B cell (primary cell): Measurements from ENCODE around the gene PRR23E. TPM values are rescaled to one million over a fixed set of nuclear protein-coding genes. Genes with fewer than 3 reads are reported as not detected.

Experiments
- ATAC-seq: fragments of 200-7000 bp; cut with Tn5 transposase; one replicate; pipeline ENCODE4 v1.10.0; 2021; ENCODE audit warnings: low read depth, mild to moderate bottlenecking, moderate number of reproducible peaks, moderate library complexity
- CTCF ChIA-PET: fragments of 350-600 bp; sonication (Branson Sonifier 250); formaldehyde crosslinking; loops from one replicate; lab custom pipeline; 2021; ENCODE audit warnings: antibody characterized with exemption, inconsistent platforms; lab: Charles Lee
- POLR2A ChIA-PET: fragments of 350-600 bp; sonication (Branson Sonifier 250); formaldehyde crosslinking; loops from one replicate; lab custom pipeline; 2021; ENCODE audit warnings: antibody characterized with exemption; lab: Charles Lee
- DNase-seq: peaks from one replicate; pipeline ENCODE4 v3.0.0; 2013
- H2AFZ ChIP-seq: 2 replicates; pipeline ENCODE4 v1.6.1; 2012; ENCODE audit warnings: mild to moderate bottlenecking, low read depth, low read length; ENCODE audit not compliant: insufficient read depth, poor library complexity, severe bottlenecking
- H3K27ac ChIP-seq, 2 donors: 1 replicate in 1 of 2; 2 replicates in 1 of 2; pipeline ENCODE4 v1.5.1; 2012 to 2013; ENCODE audit warnings: low read length in 2 of 2, mild to moderate bottlenecking in 2 of 2, moderate library complexity in 1 of 2
- H3K27me3 ChIP-seq, 4 experiments: fragments of 200-600 bp in 1 of 4; sonication (generic) in 1 of 4; replicated peaks in 1 of 4; 1 replicate in 2 of 4; 2 replicates in 2 of 4; pipeline versions ENCODE4 v1.6.1 to v1.7.0; 2013 to 2016; ENCODE audit warnings: low read length in 3 of 4, mild to moderate bottlenecking in 2 of 4, mixed read lengths in 1 of 4, moderate library complexity in 1 of 4; ENCODE audit not compliant: insufficient read depth in 4 of 4, control insufficient read depth in 3 of 4; ENCODE audit errors: control extremely low read depth in 1 of 4
- H3K36me3 ChIP-seq, 2 experiments: replicated peaks in 1 of 2; 1 replicate in 1 of 2; 2 replicates in 1 of 2; pipeline versions ENCODE4 v1.6.1 to v1.7.1; 2013; ENCODE audit warnings: low read length in 1 of 2; ENCODE audit not compliant: insufficient read depth in 2 of 2, control insufficient read depth in 1 of 2; ENCODE audit errors: control extremely low read depth in 1 of 2, extremely low read depth in 1 of 2
- H3K4me1 ChIP-seq, 2 donors: fragments of 200-600 bp in 1 of 2; sonication (generic) in 1 of 2; 1 replicate in 1 of 2; 2 replicates in 1 of 2; pipeline versions ENCODE4 v1.5.1 to v1.6.1; 2013 to 2017; ENCODE audit warnings: low read length in 2 of 2; ENCODE audit not compliant: control insufficient read depth in 2 of 2, insufficient read depth in 2 of 2
- H3K4me2 ChIP-seq: replicated peaks from 2 replicates; pipeline ENCODE3; 2012; ENCODE audit warnings: mild to moderate bottlenecking, low read depth, low read length; ENCODE audit not compliant: poor library complexity, severe bottlenecking
- H3K4me3 ChIP-seq, 5 experiments: fragments of 200-600 bp in 1 of 5; sonication (generic) in 1 of 5; 1 replicate in 3 of 5; 2 replicates in 2 of 5; pipeline versions ENCODE4 v1.5.1 to v1.7.0; 2011 to 2016; ENCODE audit warnings: low read length in 4 of 5, mild to moderate bottlenecking in 4 of 5, low read depth in 2 of 5, control low read depth in 1 of 5, moderate library complexity in 1 of 5; ENCODE audit not compliant: insufficient read depth in 1 of 5; ENCODE audit errors: control extremely low read depth in 1 of 5, extremely low read depth in 1 of 5
- H3K79me2 ChIP-seq: fragments of 200-600 bp; sonication (generic); one replicate; pipeline ENCODE4 v1.6.0; 2016; ENCODE audit warnings: low read length; ENCODE audit not compliant: control insufficient read depth, insufficient read depth
- H3K9ac ChIP-seq: fragments of 200-600 bp; sonication (generic); 2 replicates; pipeline ENCODE4 v1.6.1; 2017; ENCODE audit warnings: mild to moderate bottlenecking, low read length, moderate library complexity
- H3K9me3 ChIP-seq, 3 donors: one replicate each; pipeline versions ENCODE4 v1.6.1 to v1.7.1; 2013; ENCODE audit warnings: low read length in 2 of 3; ENCODE audit not compliant: control insufficient read depth in 2 of 3, insufficient read depth in 1 of 3; ENCODE audit errors: control extremely low read depth in 1 of 3
- H4K20me1 ChIP-seq: 2 replicates; pipeline ENCODE4 v1.6.0; 2012; ENCODE audit warnings: mild to moderate bottlenecking, low read length; ENCODE audit not compliant: insufficient read depth, control insufficient read depth, poor library complexity, severe bottlenecking
- H3K27ac Mint-ChIP-seq: one replicate; pipeline ENCODE4 v1.8.0; 2021; ENCODE audit warnings: mixed read lengths
- H3K27me3 Mint-ChIP-seq: one replicate; pipeline ENCODE4 v1.8.0; 2021; ENCODE audit warnings: mixed read lengths
- H3K4me1 Mint-ChIP-seq: one replicate; pipeline ENCODE4 v1.8.0; 2021; ENCODE audit warnings: mixed read lengths
- H3K4me3 Mint-ChIP-seq: one replicate; pipeline ENCODE4 v1.8.0; 2021; ENCODE audit warnings: mixed read lengths
- H3K9me3 Mint-ChIP-seq: one replicate; pipeline ENCODE4 v1.8.0; 2022; ENCODE audit warnings: mixed read lengths; ENCODE audit not compliant: insufficient read depth
- EZH2 ChIP-seq: IDR thresholded peaks from 2 replicates; pipeline ENCODE4 v1.6.1; 2012; ENCODE audit warnings: borderline replicate concordance, low read depth, mild to moderate bottlenecking, moderate library complexity, low read length; ENCODE audit not compliant: insufficient read depth, poor library complexity, severe bottlenecking
- WGBS: methylation state at CpG from one replicate; pipeline ENCODE4 v1.1.5; 2013; ENCODE audit warnings: missing lambda C conversion rate; ENCODE audit not compliant: insufficient coverage; 5-methylcytosine and 5-hydroxymethylcytosine counted together
- intact Hi-C: fragments of 100-400 bp; cut with micrococcal nuclease; formaldehyde crosslinking; loops from one replicate; pipeline ENCODE4 v1.10.0; 2022
- polyA plus RNA-seq: library from polyadenylated mRNA; depleted of rRNA; stranded (reverse); fragments of >200 nt; gene quantifications from 2 replicates; pipeline ENCODE4 v1.2.3, GENCODE V29; 2012
- total RNA-seq, 2 donors: library from RNA; stranded (reverse); fragments of 120-200 nt in 1 of 2; gene quantifications; 1 replicate in 1 of 2; 2 replicates in 1 of 2; pipeline versions ENCODE4 v1.2.3 to v1.2.4, GENCODE V29; 2013 to 2022
- TF ChIP-seq, protein P1 (sequence below): fragments of 200-600 bp; IDR thresholded peaks from one replicate; pipeline ENCODE4 v1.8.0; 2022; ENCODE audit warnings: antibody characterized with exemption, mild to moderate bottlenecking

The PRR23E gene
- total and polyA plus RNA-seq, 2 donors (not counting 1 experiment from before 2014, with no cell fraction given): not detected

DNA sequence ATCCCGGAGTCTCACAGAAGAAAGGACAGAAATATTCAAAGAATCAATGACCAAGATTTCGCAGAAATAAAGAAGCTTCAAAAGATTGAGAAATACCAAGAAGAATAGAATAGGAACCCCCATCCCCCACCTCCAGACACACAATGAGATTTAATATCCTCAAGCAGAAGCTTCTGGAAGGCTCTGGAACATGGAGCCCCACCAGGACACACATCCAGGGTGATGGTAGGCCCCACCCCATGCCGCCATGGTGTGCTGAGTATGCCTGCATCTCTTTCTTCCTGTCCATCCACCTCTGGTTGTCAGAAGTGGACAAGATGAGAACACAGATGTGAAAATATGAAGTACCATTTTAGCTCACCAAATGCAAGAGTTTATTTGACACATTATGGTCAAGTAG is 19.3 kb downstream of the PRR23E start:
- Histone ChIP-seq H2AFZ (no peak overlapping the region), H3K9me3 (peaks cover 0 to 2% (median 0%) of the 10 kb centered on the region in 3 donors), H3K36me3 (no peaks in the 10 kb centered on the region), H3K27me3 (no peaks in the 10 kb centered on the region), H4K20me1 (no peaks in the 10 kb centered on the region), H3K79me2 (no peaks in the 10 kb centered on the region), H3K9ac (no peak overlapping the region), H3K4me3 (no peak overlapping the region), H3K4me1 (no peaks in the 10 kb centered on the region), H3K4me2 (no peak overlapping the region), H3K27ac (no peak overlapping the region)
- WGBS: 93% methylated on average over 2 of the region's 3 CpGs
- no peaks in the 10 kb centered on the region for H3K4me1 Mint-ChIP-seq
- peaks cover 26% of the 10 kb centered on the region for H3K27me3 Mint-ChIP-seq
- ChIA-PET POLR2A (no interaction called here), CTCF (no interaction called here)
- no peak overlapping the region for H3K27ac Mint-ChIP-seq
- no peaks in the 10 kb centered on the region for H3K9me3 Mint-ChIP-seq
- no peak overlapping the region for H3K4me3 Mint-ChIP-seq
- no peak for ATAC-seq
- intact Hi-C loops: no loop called here
- no peak for TF ChIP-seq EZH2
- TF ChIP-seq, protein P1, sequence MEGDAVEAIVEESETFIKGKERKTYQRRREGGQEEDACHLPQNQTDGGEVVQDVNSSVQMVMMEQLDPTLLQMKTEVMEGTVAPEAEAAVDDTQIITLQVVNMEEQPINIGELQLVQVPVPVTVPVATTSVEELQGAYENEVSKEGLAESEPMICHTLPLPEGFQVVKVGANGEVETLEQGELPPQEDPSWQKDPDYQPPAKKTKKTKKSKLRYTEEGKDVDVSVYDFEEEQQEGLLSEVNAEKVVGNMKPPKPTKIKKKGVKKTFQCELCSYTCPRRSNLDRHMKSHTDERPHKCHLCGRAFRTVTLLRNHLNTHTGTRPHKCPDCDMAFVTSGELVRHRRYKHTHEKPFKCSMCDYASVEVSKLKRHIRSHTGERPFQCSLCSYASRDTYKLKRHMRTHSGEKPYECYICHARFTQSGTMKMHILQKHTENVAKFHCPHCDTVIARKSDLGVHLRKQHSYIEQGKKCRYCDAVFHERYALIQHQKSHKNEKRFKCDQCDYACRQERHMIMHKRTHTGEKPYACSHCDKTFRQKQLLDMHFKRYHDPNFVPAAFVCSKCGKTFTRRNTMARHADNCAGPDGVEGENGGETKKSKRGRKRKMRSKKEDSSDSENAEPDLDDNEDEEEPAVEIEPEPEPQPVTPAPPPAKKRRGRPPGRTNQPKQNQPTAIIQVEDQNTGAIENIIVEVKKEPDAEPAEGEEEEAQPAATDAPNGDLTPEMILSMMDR: no peak
- no peak for DNase-seq

DNA sequence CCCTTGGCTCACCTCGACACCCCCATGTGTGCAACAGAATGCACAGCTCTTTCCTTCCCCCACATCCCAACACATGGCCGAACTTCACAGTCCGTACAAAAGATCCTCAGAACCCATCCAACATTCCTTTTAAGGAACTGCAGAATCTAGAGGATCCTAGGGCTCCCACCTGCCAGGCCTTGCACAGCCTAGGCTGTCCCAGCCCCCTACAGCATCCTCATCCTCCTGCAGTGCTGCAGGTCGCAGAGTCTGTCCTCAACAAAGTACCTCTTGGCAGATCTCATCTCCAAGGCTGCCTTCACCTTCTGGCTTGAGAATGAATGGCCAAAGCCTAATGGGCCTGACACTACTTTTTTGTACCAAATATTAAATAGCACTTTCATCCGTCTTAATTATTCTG is 19.8 kb downstream of the PRR23E start:
- Histone ChIP-seq H3K9me3 (peaks cover 0 to 2% (median 0%) of the 10 kb centered on the region in 3 donors), H4K20me1 (no peaks in the 10 kb centered on the region), H3K27me3 (no peaks in the 10 kb centered on the region), H2AFZ (no peak overlapping the region), H3K4me3 (no peak overlapping the region), H3K36me3 (no peaks in the 10 kb centered on the region), H3K4me2 (no peak overlapping the region), H3K9ac (no peak overlapping the region), H3K27ac (no peak overlapping the region), H3K4me1 (no peaks in the 10 kb centered on the region), H3K79me2 (no peaks in the 10 kb centered on the region)
- CTCF ChIA-PET: no interaction called here
- DNase-seq: no peak
- intact Hi-C loops: no loop called here
- WGBS: 93% methylated on average over 5 of the region's 5 CpGs
- no peaks in the 10 kb centered on the region for H3K4me1 Mint-ChIP-seq
- no peaks in the 10 kb centered on the region for H3K9me3 Mint-ChIP-seq
- ATAC-seq: no peak
- TF ChIP-seq, protein P1: no peak
- no peak for TF ChIP-seq EZH2
- no peak overlapping the region for H3K4me3 Mint-ChIP-seq
- H3K27me3 Mint-ChIP-seq: peaks cover 23% of the 10 kb centered on the region
- POLR2A ChIA-PET: no interaction called here
- no peak overlapping the region for H3K27ac Mint-ChIP-seq
